GM21576 (cell line): Measurements from ENCODE around the gene UCP2.
A peak's percentile ranks its signal among the peaks of the same experiment; 100 is the strongest.

Source experiments
- ATAC-seq: cut with Tn5 transposase; IDR thresholded peaks from one replicate; pipeline ENCODE4 v1.9.1; 2021; ENCODE audit warnings: mild to moderate bottlenecking, moderate library complexity; ENCODE audit not compliant: unreplicated experiment

The UCP2 gene

GRCh38 chr11:74010306-74011300, 28.0 kb upstream of the UCP2 start:
- ATAC-seq = no peak

- ATAC-seq = no peak
Measured at GRCh38 chr11:74009675-74010305, 27.1 kb upstream of the UCP2 start.

- no peak for ATAC-seq
Measured at GRCh38 chr11:74009230-74009547, 26.5 kb upstream of the UCP2 start.

- ATAC-seq = no peak
Measured at GRCh38 chr11:74008373-74009229, 26.0 kb upstream of the UCP2 start, which contains the start of gene UCP3. Gene UCP3 (minus strand): TSS chr11:74009085. CDS start chr11:74007042, 2,043 bp downstream.

GRCh38 chr11:74007691-74008372, 25.2 kb upstream of the UCP2 start:
- no peak for ATAC-seq

GRCh38 chr11:74006743-74007304, 24.2 kb upstream of the UCP2 start:
- ATAC-seq = no peak

GRCh38 chr11:74005721-74006517, 23.3 kb upstream of the UCP2 start:
- no peak for ATAC-seq

- peak; percentile 71 for ATAC-seq
Measured at GRCh38 chr11:74004759-74005615, 22.3 kb upstream of the UCP2 start.

GRCh38 chr11:74004046-74004695, 21.5 kb upstream of the UCP2 start:
- ATAC-seq = no peak

GRCh38 chr11:74002832-74003231, 20.2 kb upstream of the UCP2 start:
- ATAC-seq = no peak

GRCh38 chr11:74001822-74002286, 19.2 kb upstream of the UCP2 start:
- no peak for ATAC-seq

- no peak for ATAC-seq
Measured at GRCh38 chr11:74000307-74001133, 17.9 kb upstream of the UCP2 start.

GRCh38 chr11:73999581-74000306, 17.1 kb upstream of the UCP2 start:
- ATAC-seq = no peak

GRCh38 chr11:73998846-73999575, 16.4 kb upstream of the UCP2 start:
- ATAC-seq = no peak

GRCh38 chr11:73997120-73997770, 14.6 kb upstream of the UCP2 start:
- ATAC-seq = no peak
